Measurements from ENCODE around the gene F2. TPM values are rescaled to one million over a fixed set of nuclear protein-coding genes. Genes with fewer than 3 reads are reported as not detected.

The F2 gene
- total and polyA plus RNA-seq, 2 of the 13 experiments (the other 11 are each of a cell fraction or from before 2014, with no cell fraction given) = 330 to 801 TPM

GRCh38 chr11:46719048-46719542, at the start of gene F2 (continued):
- TF ChIP-seq ZBED4 (CRISPR knock-in tag; IDR thresholded peaks at IDR 0.05; ENCODE audit: borderline replicate concordance) (peak; percentile 73; the same call in 1 of the 2 replicates), PAXIP1 (CRISPR knock-in tag; conservative IDR thresholded peaks at IDR 0.05) (peak; percentile 93), FOXA1 (IDR thresholded peaks at IDR 0.05) (no peak), FOXA1 (CRISPR knock-in tag; IDR thresholded peaks at IDR 0.05) (peak; percentile 73; the same call in 1 of the 2 replicates), PRPF4 (IDR thresholded peaks at IDR 0.05; ENCODE audit: low read depth, low read length, poor library complexity, severe bottlenecking) (no peak), ZMYM4 (CRISPR knock-in tag; IDR thresholded peaks at IDR 0.05) (peak; percentile 58), ZNF777 (CRISPR knock-in tag; IDR thresholded peaks at IDR 0.05) (no peak), POGK (CRISPR knock-in tag; conservative IDR thresholded peaks at IDR 0.05) (peak; percentile 39; the same call in 1 of the 2 replicates), ZNF703 (CRISPR knock-in tag; IDR thresholded peaks at IDR 0.05; ENCODE audit: borderline replicate concordance) (no peak), SETDB1 (CRISPR knock-in tag; IDR thresholded peaks at IDR 0.05; ENCODE audit: borderline replicate concordance) (no peak), ZFY (CRISPR knock-in tag; IDR thresholded peaks at IDR 0.05) (no peak; the same call in 1 of the 2 replicates), ZNF768 (CRISPR knock-in tag; IDR thresholded peaks at IDR 0.05) (peak; percentile 46; the same call in 1 of the 2 replicates), ZNF607 (CRISPR knock-in tag; IDR thresholded peaks at IDR 0.05; ENCODE audit: borderline replicate concordance) (peak; percentile 29; the same call in 1 of the 2 replicates), ZNF441 (CRISPR knock-in tag; IDR thresholded peaks at IDR 0.05; ENCODE audit: borderline replicate concordance) (peak; percentile 65; the same call in 1 of the 2 replicates), ZNF230 (CRISPR knock-in tag; IDR thresholded peaks at IDR 0.05) (peak; percentile 89; the same call in 1 of the 2 replicates), ZBTB7B (CRISPR knock-in tag; IDR thresholded peaks at IDR 0.05) (peak; percentile 88), NCOA5 (CRISPR knock-in tag; IDR thresholded peaks at IDR 0.05) (no peak), TFE3 (CRISPR knock-in tag; IDR thresholded peaks at IDR 0.05) (peak; percentile 78), RBM39 (IDR thresholded peaks at IDR 0.05; ENCODE audit: low read depth, low read length, poor library complexity, severe bottlenecking) (peak; percentile 19)
